Liver (tissue), 3 donors: Measurements from ENCODE around the gene EGR2.

Experiments used
- GABPA ChIP-seq, 2 donors: IDR thresholded peaks in 1 of 2; conservative IDR thresholded peaks in 1 of 2; 2 replicates each; pipeline ENCODE4 v1.6.1; 2016; ENCODE audit warnings: antibody characterized with exemption in 2 of 2, mild to moderate bottlenecking in 1 of 2, moderate library complexity in 1 of 2
- NR2F2 ChIP-seq: IDR thresholded peaks from 2 replicates; pipeline ENCODE4 v1.6.1; 2016; ENCODE audit warnings: antibody characterized with exemption
- RAD21 ChIP-seq, 2 donors: IDR thresholded peaks; 2 replicates each; pipeline ENCODE4 v1.6.1; 2016; ENCODE audit warnings: antibody characterized with exemption in 2 of 2, mild to moderate bottlenecking in 2 of 2
- SP1 ChIP-seq: IDR thresholded peaks from 2 replicates; pipeline ENCODE4 v1.6.1; 2018; ENCODE audit warnings: antibody characterized with exemption, mild to moderate bottlenecking
- TAF1 ChIP-seq: conservative IDR thresholded peaks from 2 replicates; pipeline ENCODE4 v1.6.1; 2016; ENCODE audit warnings: antibody characterized with exemption, mild to moderate bottlenecking
- YY1 ChIP-seq: IDR thresholded peaks from 2 replicates; pipeline ENCODE4 v1.6.1; 2016; ENCODE audit warnings: antibody characterized with exemption, mild to moderate bottlenecking
- TF ChIP-seq, protein P1 (sequence below): fragments of 150-350 bp; IDR thresholded peaks from 2 replicates; pipeline ENCODE4 v1.5.1; 2017; ENCODE audit warnings: improper control_type of control experiment, low read depth, low read length; ENCODE audit not compliant: missing input control
- TF ChIP-seq, protein P2 (sequence below): IDR thresholded peaks from 2 replicates; pipeline ENCODE4 v1.6.1; 2016; ENCODE audit warnings: antibody characterized with exemption
- TF ChIP-seq, protein P3 (sequence below): IDR thresholded peaks from 2 replicates; pipeline ENCODE4 v1.6.1; 2016; ENCODE audit warnings: antibody characterized with exemption, mild to moderate bottlenecking
- TF ChIP-seq, protein P4 (sequence below): IDR thresholded peaks from 2 replicates; pipeline ENCODE4 v1.6.1; 2016; ENCODE audit warnings: antibody characterized with exemption
- TF ChIP-seq, protein P5 (sequence below): IDR thresholded peaks from 2 replicates; pipeline ENCODE4 v1.6.1; 2016; ENCODE audit warnings: antibody characterized with exemption
- donor health status: healthy.
- donor health status: healthy.

DNA sequence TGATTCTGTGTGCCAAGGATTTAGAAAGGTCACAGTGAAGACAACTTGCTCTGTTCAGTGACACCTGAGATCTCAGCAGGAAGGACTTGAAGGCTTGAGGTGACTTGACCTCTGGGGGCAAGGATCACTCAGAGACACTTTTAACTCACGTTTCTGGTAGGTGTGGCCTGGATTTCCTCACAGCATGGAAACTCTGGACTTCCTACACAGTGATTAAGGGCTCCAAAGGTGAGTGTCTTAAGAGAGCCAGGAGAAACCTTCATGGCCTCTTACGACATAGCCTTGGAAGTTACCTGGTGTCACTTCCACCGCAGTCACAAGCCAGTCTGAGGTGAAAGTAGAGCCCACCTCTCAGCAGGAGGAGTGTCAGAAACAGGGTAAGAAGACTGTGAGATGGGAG, 49.8 kb downstream of the EGR2 start:
- TF ChIP-seq TAF1 (no peak), SP1 (no peak), GABPA (IDR thresholded peaks at IDR 0.05 in 1 of 2, conservative IDR thresholded peaks at IDR 0.05 in 1 of 2) (no peak), RAD21 (IDR thresholded peaks at IDR 0.05) (no peak), YY1 (no peak), NR2F2 (no peak)
- TF ChIP-seq, protein P1, sequence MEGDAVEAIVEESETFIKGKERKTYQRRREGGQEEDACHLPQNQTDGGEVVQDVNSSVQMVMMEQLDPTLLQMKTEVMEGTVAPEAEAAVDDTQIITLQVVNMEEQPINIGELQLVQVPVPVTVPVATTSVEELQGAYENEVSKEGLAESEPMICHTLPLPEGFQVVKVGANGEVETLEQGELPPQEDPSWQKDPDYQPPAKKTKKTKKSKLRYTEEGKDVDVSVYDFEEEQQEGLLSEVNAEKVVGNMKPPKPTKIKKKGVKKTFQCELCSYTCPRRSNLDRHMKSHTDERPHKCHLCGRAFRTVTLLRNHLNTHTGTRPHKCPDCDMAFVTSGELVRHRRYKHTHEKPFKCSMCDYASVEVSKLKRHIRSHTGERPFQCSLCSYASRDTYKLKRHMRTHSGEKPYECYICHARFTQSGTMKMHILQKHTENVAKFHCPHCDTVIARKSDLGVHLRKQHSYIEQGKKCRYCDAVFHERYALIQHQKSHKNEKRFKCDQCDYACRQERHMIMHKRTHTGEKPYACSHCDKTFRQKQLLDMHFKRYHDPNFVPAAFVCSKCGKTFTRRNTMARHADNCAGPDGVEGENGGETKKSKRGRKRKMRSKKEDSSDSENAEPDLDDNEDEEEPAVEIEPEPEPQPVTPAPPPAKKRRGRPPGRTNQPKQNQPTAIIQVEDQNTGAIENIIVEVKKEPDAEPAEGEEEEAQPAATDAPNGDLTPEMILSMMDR, result no peak
- TF ChIP-seq, protein P2, sequence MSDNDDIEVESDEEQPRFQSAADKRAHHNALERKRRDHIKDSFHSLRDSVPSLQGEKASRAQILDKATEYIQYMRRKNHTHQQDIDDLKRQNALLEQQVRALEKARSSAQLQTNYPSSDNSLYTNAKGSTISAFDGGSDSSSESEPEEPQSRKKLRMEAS, result no peak
- TF ChIP-seq, protein P3, sequence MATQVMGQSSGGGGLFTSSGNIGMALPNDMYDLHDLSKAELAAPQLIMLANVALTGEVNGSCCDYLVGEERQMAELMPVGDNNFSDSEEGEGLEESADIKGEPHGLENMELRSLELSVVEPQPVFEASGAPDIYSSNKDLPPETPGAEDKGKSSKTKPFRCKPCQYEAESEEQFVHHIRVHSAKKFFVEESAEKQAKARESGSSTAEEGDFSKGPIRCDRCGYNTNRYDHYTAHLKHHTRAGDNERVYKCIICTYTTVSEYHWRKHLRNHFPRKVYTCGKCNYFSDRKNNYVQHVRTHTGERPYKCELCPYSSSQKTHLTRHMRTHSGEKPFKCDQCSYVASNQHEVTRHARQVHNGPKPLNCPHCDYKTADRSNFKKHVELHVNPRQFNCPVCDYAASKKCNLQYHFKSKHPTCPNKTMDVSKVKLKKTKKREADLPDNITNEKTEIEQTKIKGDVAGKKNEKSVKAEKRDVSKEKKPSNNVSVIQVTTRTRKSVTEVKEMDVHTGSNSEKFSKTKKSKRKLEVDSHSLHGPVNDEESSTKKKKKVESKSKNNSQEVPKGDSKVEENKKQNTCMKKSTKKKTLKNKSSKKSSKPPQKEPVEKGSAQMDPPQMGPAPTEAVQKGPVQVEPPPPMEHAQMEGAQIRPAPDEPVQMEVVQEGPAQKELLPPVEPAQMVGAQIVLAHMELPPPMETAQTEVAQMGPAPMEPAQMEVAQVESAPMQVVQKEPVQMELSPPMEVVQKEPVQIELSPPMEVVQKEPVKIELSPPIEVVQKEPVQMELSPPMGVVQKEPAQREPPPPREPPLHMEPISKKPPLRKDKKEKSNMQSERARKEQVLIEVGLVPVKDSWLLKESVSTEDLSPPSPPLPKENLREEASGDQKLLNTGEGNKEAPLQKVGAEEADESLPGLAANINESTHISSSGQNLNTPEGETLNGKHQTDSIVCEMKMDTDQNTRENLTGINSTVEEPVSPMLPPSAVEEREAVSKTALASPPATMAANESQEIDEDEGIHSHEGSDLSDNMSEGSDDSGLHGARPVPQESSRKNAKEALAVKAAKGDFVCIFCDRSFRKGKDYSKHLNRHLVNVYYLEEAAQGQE, result no peak
- TF ChIP-seq, protein P4, sequence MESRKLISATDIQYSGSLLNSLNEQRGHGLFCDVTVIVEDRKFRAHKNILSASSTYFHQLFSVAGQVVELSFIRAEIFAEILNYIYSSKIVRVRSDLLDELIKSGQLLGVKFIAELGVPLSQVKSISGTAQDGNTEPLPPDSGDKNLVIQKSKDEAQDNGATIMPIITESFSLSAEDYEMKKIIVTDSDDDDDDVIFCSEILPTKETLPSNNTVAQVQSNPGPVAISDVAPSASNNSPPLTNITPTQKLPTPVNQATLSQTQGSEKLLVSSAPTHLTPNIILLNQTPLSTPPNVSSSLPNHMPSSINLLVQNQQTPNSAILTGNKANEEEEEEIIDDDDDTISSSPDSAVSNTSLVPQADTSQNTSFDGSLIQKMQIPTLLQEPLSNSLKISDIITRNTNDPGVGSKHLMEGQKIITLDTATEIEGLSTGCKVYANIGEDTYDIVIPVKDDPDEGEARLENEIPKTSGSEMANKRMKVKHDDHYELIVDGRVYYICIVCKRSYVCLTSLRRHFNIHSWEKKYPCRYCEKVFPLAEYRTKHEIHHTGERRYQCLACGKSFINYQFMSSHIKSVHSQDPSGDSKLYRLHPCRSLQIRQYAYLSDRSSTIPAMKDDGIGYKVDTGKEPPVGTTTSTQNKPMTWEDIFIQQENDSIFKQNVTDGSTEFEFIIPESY, result no peak
- TF ChIP-seq, protein P5, sequence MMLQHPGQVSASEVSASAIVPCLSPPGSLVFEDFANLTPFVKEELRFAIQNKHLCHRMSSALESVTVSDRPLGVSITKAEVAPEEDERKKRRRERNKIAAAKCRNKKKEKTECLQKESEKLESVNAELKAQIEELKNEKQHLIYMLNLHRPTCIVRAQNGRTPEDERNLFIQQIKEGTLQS, result no peak
